Loucy (cell line): ENCODE results near the gene JAK3.

Experiments used
- EZH2phosphoT487 ChIP-seq: fragments of 200-600 bp; IDR thresholded peaks from 2 replicates; pipeline ENCODE4 v1.6.1; 2018; ENCODE audit warnings: antibody characterized with exemption, mild to moderate bottlenecking, moderate library complexity, borderline replicate concordance
- TF ChIP-seq, protein P1 (sequence below): fragments of 200-600 bp; sonication (generic); conservative IDR thresholded peaks from 2 replicates; pipeline ENCODE4 v1.5.1; 2014; ENCODE audit warnings: mild to moderate bottlenecking, antibody characterized with exemption, low read length

- TF ChIP-seq, protein P1, sequence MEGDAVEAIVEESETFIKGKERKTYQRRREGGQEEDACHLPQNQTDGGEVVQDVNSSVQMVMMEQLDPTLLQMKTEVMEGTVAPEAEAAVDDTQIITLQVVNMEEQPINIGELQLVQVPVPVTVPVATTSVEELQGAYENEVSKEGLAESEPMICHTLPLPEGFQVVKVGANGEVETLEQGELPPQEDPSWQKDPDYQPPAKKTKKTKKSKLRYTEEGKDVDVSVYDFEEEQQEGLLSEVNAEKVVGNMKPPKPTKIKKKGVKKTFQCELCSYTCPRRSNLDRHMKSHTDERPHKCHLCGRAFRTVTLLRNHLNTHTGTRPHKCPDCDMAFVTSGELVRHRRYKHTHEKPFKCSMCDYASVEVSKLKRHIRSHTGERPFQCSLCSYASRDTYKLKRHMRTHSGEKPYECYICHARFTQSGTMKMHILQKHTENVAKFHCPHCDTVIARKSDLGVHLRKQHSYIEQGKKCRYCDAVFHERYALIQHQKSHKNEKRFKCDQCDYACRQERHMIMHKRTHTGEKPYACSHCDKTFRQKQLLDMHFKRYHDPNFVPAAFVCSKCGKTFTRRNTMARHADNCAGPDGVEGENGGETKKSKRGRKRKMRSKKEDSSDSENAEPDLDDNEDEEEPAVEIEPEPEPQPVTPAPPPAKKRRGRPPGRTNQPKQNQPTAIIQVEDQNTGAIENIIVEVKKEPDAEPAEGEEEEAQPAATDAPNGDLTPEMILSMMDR, result no peak
- TF ChIP-seq EZH2phosphoT487, result no peak
Observed at GRCh38 chr19:17796013-17796837, 51.6 kb downstream of the JAK3 start.
